GM21381 (cell line): Measurements from ENCODE around the gene SLC27A4.
A peak's percentile ranks its signal among the peaks of the same experiment; 100 is the strongest.

ENCODE experiments used
- ATAC-seq: cut with Tn5 transposase; IDR thresholded peaks from one replicate; pipeline ENCODE4 v1.9.1; 2021; ENCODE audit warnings: mild to moderate bottlenecking, moderate library complexity; ENCODE audit not compliant: unreplicated experiment

The SLC27A4 gene

DNA sequence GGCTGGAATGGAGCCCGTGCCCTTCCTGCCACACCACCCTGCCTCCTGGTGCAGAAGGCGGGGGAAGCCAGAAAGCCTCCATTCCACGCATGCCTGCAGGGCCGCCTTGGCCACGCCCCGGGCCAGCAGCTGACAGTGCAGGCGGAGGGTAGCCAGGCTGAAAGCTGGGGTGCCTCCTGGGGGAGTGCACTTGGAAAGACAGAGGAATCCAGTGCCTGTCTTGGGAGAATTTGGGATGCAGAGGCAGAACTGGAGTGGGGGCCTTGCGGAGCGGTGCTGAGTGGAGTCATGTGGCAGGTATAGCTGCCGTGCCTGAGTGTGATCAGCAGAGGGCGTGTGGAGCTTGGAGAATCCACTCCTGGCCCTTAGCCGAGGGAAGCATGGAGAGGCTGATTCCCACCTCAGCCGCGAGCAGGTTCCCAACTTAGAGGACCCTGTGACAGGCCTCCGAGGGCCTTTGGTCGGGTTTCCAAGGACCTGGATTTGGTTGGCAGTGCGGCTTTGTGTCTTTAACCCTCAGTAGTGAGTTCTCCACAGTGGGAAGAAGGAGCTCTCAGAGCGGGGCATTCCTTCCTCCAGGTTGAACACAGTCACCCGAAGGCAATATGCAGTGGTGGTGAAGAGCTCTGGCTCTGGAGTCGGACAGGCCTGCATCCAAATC lies 21.8 kb downstream of the SLC27A4 start:
- ATAC-seq = no peak

DNA sequence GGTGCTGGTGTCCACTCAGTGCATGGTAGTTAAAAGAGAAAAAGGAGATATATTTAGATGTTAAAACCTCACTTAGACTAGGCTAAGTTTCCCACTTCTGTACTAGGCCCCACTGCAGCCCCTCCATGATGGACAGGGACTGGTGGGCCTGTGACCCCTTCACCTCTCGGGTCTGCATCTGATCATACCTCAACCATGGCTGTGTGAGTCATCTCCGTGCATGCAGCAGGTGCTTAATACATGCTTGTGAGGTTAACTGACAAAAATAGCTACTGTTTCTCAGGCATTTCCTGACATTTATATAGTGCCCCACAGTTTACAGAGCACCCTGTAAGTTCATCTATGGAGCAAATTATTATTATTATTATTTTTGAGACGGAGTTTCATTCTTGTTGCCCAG lies 22.4 kb downstream of the SLC27A4 start:
- ATAC-seq = no peak

DNA sequence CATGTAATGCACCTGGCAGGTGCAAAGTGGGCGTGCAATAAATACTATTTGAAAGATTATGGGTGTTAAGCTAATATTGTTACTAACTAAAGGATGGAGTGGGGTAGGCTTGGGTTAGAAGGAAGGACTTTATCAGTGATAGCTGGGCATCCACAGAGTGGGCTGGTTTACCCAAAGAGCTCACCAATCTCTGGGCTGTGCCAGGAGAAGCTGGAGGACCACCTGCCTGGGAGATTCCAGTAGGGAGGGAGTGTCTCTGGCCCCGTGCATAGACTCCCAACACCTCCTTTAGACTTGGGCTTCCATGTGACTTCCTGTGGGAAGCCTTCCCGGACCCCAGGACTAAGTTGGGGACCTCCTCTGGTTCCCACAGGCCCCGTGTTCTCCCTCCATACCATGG lies 25.2 kb downstream of the SLC27A4 start:
- ATAC-seq = no peak

DNA sequence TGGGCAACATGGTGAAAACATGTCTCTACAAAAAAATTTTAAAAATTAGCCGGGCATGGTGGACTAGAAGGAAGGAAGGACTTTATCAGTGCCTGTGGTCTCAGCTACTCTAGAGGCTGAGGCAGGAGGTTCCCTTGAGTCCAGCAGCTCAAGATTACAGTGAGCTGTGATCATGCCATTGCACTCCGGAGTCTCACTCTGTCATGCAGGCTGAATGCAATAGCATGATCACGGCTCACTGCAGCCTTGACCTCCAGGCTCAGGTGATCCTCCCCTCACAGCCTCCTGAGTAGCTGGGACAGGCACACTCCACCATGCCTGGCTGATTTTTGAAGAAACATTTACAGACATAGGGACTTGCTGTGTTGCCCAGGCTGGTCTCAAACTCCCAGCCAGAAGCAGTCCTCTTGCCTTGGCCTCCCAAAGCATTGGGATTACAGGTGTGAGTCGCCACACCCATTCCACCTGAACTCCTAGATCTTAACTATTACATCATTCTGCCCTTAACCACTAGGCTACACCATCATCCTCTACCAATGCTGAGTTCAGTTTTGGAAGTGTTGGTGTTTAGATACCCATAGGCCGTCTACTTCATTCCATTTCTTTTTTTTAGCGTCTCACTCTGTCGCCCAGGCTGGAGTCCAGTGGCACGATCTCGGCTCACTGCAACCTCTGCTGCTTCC lies 28.8 kb downstream of the SLC27A4 start:
- ATAC-seq = no peak

DNA sequence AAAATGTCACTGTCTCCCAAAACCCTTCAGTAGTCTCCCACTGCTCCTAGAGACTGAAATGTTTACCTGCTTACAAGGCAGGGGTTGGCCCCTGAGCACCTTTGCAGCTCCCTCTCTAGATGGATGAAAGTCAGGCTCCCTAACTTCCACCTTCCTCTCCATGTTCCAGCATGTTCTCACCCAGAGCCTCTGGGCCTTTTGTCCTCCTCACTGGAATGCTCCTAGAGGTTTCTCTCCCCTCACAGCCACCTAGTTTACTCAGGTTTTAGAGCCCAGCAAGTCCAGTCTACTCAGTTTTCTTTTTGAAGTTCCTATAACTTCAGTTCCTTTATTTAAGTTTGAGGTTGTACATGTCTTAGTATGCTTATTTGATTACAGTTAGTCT lies 30.0 kb downstream of the SLC27A4 start:
- no peak for ATAC-seq

DNA sequence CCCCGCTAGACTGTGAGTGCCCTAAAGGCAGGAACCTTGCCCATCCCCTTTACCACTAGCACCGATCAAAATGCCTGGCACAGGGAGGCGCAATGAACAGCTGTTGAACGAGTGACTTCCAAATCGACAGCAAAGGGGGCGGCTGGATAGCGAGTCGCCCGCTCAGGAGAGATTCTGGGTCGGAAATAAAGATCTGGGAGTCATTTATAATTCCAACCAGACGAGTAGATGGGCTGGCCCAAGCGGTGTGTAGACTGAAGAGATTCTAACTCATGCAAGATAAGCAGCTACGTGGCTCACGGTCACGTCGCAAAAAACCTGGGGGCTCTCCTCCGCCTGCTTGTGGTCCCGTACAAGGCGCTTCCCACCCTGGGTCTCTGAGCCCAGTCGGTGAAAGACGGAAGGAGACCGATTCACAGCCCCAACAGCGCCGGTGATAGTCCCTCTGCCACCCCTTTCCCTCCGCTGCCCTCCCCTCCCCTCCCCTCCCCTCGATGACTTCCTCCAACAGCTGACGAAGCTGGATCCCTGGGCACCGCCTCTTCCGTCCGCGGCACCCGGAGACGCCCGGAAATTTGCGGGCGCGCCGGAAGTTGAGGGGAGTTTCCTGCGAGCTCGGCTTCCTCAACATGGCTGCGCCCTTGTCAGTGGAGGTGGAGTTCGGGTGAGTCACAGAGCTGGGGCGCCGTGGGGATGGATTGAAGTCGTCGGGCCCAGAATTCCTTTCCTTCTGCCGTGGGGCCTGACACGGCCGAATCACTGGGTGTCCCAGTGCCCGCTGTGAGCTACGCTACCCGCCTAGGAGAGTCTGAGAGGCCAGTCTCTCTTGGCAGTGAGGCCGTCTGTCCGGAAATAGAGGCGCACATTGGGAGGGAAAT lies 30.7 kb downstream of the SLC27A4 start, which contains the start of gene URM1:
Gene URM1 (plus strand): TSS at position 623 of the 878 bp plus-strand sequence. CDS start 7 bp downstream, at position 630.
- peak; percentile 90 for ATAC-seq

DNA sequence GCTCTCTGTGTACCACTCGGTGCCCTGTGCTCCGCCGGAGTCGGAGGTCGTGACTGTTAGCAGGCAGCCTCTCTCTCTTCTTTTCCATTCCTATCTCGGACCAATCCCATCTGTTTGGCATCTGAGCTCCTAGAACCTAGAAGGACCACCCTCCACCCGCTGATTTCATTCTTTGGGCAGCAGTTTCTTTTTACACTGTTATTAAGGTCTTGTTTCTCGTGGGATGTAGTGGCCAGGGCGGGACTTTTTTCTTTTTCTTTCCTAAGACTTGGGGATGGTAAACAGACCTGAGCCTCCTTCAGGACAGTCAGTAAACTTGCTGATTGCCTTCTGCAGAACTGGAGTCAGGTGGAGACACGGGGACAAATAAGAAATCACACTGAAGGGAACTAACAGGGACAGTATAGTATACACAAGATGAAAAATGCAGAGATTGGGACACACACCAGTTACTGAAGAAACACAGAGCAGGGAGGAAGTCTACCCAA lies 31.3 kb downstream of the SLC27A4 start:
- no peak for ATAC-seq

DNA sequence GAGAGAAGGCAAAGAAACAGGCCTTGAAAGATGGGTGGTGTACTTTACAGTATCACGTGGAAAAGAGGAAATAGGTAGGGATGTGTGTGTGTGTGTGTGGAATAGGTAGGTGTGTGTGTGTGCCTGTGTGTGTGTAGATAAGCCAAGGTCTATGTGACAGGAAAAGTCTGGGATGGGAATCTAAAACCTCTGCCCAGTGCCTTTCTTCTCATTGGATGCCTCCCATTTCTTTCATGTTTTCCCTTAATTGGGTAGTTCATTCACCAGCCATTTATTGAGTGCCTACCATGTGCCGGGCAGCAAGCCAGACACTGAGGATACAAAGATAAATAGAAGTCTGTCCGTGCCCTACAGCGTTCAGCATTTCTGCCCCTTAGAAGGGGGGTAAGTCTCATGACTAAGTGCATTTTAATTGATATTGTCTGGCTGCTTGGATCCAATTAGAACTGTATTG lies 31.9 kb downstream of the SLC27A4 start:
- ATAC-seq = no peak

DNA sequence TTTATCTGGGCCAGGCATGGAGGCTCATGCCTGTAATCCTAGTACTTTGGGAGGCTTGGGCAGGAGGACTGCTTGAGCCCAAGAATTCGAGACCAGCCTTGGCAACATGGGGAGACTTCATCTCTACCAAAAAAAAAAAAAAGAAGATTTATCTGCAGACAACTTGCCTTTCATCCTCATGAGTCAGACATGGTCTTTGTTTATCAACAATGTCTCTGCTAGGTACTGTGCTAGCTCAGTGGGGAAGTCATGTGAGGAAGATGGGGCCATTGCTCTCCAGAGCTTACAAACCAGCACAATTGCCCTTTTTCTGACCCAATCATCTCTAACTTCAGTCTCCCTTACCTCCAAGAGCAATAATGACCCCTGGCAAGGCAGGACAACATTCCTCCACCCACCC lies 32.5 kb downstream of the SLC27A4 start:
- no peak for ATAC-seq

DNA sequence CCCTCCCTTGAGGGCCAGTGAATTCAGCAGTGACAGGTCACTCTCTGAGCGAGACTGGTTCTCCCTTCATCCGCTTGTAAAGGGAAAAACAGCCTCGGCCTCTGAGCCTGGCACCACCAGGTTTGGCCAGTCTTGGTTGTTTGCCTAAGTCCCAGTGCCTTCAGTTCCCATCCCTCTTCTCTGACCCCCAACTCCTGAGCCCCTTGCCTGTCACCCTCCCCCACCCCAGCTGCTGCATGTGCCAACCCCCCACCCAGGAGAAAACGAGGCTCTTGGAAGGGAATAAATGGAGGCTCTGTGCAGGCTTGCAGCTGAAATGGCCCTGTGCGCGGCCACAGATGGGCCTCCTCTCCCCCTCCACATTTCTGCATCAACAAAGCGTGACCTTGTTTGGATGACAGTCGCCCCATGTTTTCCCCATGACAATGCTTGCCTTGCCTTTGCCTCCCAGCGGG lies 33.9 kb downstream of the SLC27A4 start:
- ATAC-seq = no peak

DNA sequence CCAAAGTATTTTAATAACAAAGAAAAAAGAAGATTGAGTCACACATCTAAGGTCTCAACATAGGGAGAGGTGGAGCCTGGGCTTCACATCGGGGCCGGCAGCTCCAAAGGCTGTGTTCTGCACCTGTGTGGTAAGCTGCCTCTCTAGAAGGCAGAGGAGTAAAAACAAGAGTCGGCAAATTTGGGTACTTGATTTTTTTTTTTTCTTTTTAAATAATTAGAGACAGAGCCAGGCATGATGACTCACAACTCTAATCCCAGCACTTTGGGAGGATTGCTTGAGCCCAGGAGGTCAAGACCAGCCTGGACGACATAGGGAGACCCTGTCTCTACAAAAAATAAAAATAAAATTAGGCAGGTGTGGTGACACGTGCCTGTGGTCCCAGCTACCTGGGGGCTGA lies 35.5 kb downstream of the SLC27A4 start:
- no peak for ATAC-seq

DNA sequence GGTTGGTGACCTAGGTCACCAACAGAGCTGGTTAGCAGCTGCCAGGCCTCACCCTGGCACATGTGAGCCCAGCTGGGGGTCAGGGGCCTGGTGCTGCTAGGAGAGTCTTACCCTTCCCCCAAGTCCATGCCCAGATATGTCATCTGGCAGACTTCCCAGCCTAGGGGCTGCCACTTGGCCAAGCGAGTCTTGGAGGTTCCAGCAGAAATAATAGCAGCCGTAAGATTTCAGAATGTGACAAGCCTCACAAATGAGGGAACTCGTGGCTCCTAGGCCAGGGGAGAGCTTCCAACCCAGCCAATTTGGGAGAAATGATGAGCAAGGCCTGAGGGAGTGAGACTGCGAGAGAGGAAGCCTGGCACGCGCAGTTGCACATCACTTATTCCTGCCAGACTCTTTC lies 41.9 kb downstream of the SLC27A4 start:
- ATAC-seq = no peak

DNA sequence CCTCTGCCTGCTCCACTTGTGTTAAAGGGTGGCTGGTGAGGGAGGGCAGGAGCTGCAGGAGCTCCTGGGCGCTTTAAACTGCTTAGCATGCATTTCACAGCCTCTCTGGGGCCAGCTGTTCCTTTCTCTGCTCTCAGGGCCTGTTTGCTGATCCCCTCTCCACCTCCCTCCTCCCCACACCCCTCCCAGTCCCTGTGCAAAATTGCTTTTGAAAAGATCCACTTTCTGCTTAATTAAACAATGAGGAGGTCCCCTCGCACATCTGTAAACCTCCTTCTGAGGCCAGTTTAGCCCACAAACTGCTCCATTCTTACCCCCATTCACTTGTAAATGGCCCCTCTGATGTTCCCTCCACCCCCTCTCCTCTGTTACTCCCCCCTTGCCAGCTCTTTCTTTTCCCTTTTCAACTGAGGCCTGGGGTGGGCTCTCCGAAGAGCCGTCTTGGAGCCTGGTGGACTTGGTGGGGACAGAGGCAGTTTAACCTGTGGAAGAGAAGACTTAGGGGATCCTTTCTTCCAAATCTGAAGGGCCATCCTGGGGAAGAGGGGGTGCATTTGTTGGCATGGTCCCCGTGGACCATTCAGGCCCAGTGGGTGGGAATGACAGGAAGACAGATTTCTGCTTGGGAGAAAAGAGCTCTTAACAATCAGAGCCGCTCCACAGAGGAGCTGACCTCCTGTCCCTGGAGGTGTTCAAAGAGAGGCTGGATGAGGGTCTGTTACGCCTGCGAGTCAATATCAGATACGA lies 42.9 kb downstream of the SLC27A4 start:
- ATAC-seq = no peak

DNA sequence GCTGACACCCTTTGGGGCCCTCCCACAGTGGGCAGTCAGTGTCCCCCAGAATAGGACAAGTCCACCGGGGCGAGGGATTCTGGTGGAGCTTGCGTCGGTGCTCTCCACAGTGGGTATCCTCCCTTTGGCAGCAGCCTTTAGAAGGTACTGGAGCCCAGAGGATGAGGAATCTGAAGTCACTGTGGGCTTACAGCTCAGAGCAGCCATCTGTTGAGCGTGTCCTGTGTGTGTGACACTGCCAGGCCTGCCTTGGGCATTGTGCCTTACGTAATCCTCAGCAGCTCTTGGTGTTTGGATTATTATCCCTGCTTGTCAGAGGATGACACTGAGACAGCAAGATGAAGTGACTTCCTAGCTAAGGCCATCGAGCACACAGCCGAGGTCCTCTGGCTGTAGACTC lies 43.5 kb downstream of the SLC27A4 start:
- ATAC-seq = no peak

DNA sequence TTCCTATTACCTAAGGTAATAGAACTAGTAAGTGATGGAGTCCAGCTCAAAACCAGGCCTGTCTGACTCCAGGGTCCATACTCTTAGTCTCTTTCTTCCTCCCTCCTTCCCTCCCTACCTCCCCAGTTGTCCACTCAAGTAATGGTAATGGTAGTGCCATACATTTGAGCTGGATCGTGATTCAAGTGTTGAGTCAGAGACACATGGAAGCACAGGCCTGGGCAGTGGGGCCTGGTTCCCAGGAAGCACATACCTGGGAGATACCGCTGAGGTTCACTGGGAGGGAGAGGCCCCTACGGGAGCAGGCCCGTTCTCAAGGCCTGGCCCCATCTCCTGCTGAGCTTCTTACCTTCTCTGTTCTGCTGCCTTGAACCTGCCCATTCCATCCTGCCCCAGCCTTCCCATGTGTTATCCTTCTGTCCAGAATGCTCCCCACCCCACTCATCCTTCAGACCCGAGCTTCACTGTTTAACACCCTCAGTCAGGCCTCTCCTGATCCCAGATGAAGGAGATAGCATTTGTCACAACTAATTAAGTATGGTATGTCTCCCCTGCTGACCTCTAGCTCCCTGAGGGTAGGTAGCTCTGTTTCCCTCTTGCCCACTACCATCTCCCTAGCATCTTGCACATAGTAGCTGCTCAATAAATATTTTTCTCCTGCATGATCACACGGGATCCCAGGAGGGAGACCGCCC lies 44.6 kb downstream of the SLC27A4 start:
- ATAC-seq = no peak

DNA sequence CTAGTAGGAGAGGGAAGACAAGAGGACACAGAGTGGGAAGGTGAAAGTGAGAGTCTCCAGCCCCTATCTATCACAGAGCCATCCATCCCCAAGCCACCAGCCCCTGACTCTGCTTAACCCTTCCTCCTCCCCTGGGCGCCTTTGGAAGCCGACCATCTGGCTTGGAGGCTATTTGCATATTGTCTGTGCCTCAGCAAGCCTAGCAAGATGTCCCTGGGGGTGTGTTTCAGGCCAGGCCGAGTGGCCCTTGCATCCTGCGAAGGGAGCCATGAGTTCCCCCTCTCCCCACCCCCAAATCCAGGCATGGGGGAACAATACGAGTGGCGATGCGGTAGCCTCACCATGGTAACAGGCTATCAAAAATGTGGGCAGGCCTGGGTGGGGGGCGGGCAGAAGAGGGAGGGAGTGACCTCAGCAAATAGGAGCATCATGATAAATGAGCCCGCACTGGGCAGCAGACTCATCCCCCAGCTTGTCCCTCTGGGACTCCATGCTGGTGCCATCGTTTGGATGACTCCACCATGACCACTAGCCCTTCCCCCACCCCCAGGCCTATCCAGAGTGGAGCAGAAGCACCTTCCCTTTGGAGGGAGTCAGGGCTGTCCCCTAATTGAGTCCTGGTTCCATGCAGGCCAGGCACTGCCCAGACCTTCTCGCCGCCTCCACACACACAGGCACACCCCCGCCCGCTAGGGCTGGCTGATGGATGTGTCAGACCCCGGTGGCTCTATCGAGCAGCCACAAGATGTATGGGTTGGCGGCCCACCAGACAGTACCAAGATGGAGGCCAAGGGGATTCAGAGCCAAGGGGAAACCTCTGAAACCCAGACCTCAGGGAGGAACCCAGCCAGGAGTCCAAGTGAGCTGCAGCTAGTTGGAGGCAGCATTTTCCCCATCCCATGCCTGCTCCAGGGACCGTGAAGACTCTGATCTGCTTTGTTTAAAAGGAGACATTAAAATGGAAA lies 45.5 kb downstream of the SLC27A4 start:
- ATAC-seq = no peak

DNA sequence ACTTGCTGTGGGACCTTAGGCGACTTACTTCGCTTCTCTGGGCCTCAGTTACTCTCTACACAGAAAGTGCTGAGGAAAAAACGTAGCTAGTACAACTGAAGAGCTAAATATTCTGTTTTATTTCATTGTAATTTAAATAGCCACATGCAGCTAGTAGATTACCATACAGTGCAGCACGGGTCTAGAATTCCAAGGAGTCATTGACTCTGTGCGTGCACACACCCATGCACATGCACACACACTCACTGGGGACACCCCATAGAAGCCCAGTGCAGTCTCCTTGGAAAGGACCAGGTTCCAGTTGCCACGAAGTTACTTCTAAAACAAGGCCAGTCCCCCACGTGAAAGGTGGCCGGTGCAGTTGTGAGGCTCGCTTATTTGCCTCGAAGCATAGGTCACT lies 47.8 kb downstream of the SLC27A4 start:
- ATAC-seq = no peak

DNA sequence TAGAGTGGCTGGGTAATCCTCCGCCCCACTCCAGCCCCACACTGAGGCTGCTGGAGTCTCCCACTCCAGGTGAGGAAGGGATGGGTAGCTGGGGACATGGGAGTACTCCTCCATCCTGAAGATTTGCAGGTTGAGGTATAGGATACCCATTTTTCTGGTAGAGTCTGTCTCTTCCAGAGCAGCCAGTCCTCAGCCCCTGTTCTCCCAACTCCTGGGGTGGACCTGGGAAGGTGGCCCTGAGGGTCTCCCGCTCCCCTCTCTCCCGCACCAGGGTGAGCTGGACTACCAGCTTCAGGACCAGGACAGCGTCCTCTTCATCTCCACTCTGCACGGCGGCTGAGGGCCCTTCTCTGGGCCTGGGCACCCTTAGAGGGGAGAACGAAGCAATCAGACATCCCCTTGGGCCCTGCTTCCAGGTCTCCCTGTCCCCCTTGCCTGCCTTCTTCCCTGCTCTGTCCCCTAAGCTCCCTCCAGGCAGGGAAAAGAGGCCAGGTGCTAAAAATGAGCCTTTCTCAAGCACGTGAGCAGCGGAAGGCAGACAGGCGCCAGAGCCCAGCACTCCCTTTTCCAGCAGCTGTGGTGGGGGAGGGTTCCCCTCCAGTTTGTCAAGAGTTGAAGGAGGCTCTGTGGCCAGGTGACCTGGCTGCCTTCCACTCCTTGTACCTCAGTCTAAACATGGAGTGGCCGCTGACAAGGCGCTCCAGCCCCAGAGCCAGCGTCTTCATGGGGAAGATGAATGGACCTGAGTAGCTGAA lies 49.2 kb downstream of the SLC27A4 start:
- no peak for ATAC-seq
